GM12892 (cell line): Measurements from ENCODE around the gene MMP17.

Source experiments
- POLR2A ChIP-seq: IDR thresholded peaks from 2 replicates; pipeline ENCODE4 v1.6.1; 2011; ENCODE audit warnings: low read depth, low read length, control low read depth
- POLR2AphosphoS5 ChIP-seq: IDR thresholded peaks from 2 replicates; pipeline ENCODE4 v1.6.1; 2011; ENCODE audit warnings: low read depth, low read length, control low read depth

GRCh38 chr12:131842169-131842568 lies 14.0 kb downstream of the MMP17 start:
- TF ChIP-seq POLR2A (no peak), POLR2AphosphoS5 (no peak)
